ENCODE results near the gene FAM177A1. TPM values are rescaled to one million over a fixed set of nuclear protein-coding genes. Genes with fewer than 3 reads are reported as not detected.
A peak's percentile ranks its signal among the peaks of the same experiment; 100 is the strongest.

Gene FAM177A1
- total RNA-seq = 10 to 100 TPM; 12.6 to 83.1 (median 42.5) TPM
- polyA plus RNA-seq = 10 to 100 TPM; 29.9 to 85.9 (median 56.8) TPM
- long read RNA-seq, donor 1, partial matches to known transcripts = 66 of 93 reads
- long read RNA-seq, donor 1, other reads (novel, unspliced or antisense) = 18 of 93 reads
- long read RNA-seq, donor 2, partial matches to known transcripts = 24 of 50 reads
- long read RNA-seq, donor 2, other reads (novel, unspliced or antisense) = 24 of 50 reads
- long read RNA-seq, donor 3, partial matches to known transcripts = 69 of 138 reads
- long read RNA-seq, donor 3, other reads (novel, unspliced or antisense) = 57 of 138 reads
- long read RNA-seq, donor 4, transcript FAM177A1-202 (6 exons, 858 nt) = major isoform, 13 of 41 reads
- long read RNA-seq, donor 4, transcript FAM177A1-201 (5 exons, 2,927 nt) = minor isoform, 11 of 41 reads
- long read RNA-seq, donor 4, partial matches to known transcripts = 2 of 41 reads
- long read RNA-seq, donor 4, other reads (novel, unspliced or antisense) = 13 of 41 reads
- long read RNA-seq, donor 5, transcript FAM177A1-202 (6 exons, 858 nt) = minor isoform, 16 of 82 reads
- long read RNA-seq, donor 5, transcript FAM177A1-207 (2 exons, 540 nt) = minor isoform, 13 of 82 reads
- long read RNA-seq, donor 5, transcript FAM177A1-201 (5 exons, 2,927 nt) = major isoform, 36 of 82 reads
- long read RNA-seq, donor 5, partial matches to known transcripts = 4 of 82 reads
- long read RNA-seq, donor 5, other reads (novel, unspliced or antisense) = 13 of 82 reads
- long read RNA-seq, donor 6, transcript FAM177A1-202 (6 exons, 858 nt) = major isoform, 5 of 21 reads
- long read RNA-seq, donor 6, partial matches to known transcripts = 6 of 21 reads
- long read RNA-seq, donor 6, other reads (novel, unspliced or antisense) = 6 of 21 reads
- long read RNA-seq, donor 7, partial matches to known transcripts = 32 of 48 reads
- long read RNA-seq, donor 7, other reads (novel, unspliced or antisense) = 10 of 48 reads
- long read RNA-seq, donor 8, transcript FAM177A1-202 (6 exons, 858 nt) = major isoform, 8 of 96 reads
- long read RNA-seq, donor 8, partial matches to known transcripts = 56 of 96 reads
- long read RNA-seq, donor 8, other reads (novel, unspliced or antisense) = 29 of 96 reads
- long read RNA-seq, donor 9, transcript FAM177A1-202 (6 exons, 858 nt) = major isoform, 5 of 86 reads
- long read RNA-seq, donor 9, partial matches to known transcripts = 57 of 86 reads
- long read RNA-seq, donor 9, other reads (novel, unspliced or antisense) = 18 of 86 reads
- long read RNA-seq, donor 10, partial matches to known transcripts = 0 of 4 reads
- long read RNA-seq, donor 10, other reads (novel, unspliced or antisense) = 0 of 4 reads

GRCh38 chr14:35046048-35046750, at the start of gene FAM177A1:
TSS of gene FAM177A1 (plus strand) at chr14:35046272. CDS start at chr14:35046464, 192 bp downstream.
- WGBS, 4 donors = 0 to 33% (median 1%) methylated on average over 1 to 77 of the region's 77 CpGs
- peak; percentile 93 to 98 for TF ChIP-seq POLR2A (IDR thresholded peaks at IDR 0.05)
- TF ChIP-seq CTCF (IDR thresholded peaks at IDR 0.05) = peak in 2 of 6 experiments; percentile 5 to 25
- no peaks in the 10 kb centered on the region for H3K36me3 ChIP-seq (replicated peaks in 1 of 2)
- H3K27ac ChIP-seq = peak within 1 kb of the TSS; percentile 92 to 99 (median 98)
- H3K4me1 ChIP-seq (replicated peaks in 1 of 2) = peaks cover 23 to 29% of the 10 kb centered on the region in 2 donors
- intact Hi-C loops (cut with DNase I) = no loop called here
- peak within 1 kb of the TSS; percentile 69 to 96 (median 89) for H3K4me3 ChIP-seq
- H3K9me3 ChIP-seq (replicated peaks in 1 of 3) = no peaks in the 10 kb centered on the region
- peak; percentile 99 to 100 (median 99) for DNase-seq
- no peaks in the 10 kb centered on the region for H3K27me3 ChIP-seq

- 39 to 59% (median 51%) methylated on average over 3 of the region's 3 CpGs for WGBS, 4 donors
- H3K9me3 ChIP-seq (replicated peaks in 1 of 3) = no peaks in the 10 kb centered on the region
- intact Hi-C loops (cut with DNase I) = no loop called here
- H3K4me1 ChIP-seq (replicated peaks in 1 of 2) = no peaks in the 10 kb centered on the region
- H3K27me3 ChIP-seq = no peaks in the 10 kb centered on the region
- H3K4me3 ChIP-seq = no peak overlapping the region
- TF ChIP-seq CTCF (IDR thresholded peaks at IDR 0.05) (no peak), POLR2A (IDR thresholded peaks at IDR 0.05) (no peak)
- DNase-seq = no peak
- peaks cover 0 to 22% of the 10 kb centered on the region in 2 donors for H3K36me3 ChIP-seq (replicated peaks in 1 of 2)
- H3K27ac ChIP-seq = no peak overlapping the region
Measured at GRCh38 chr14:34997762-34998161, 48.3 kb upstream of the FAM177A1 start.

- 93 to 98% (median 95%) methylated on average over 3 of the region's 3 CpGs for WGBS, 4 donors
- no peak overlapping the region for H3K4me3 ChIP-seq
- no peaks in the 10 kb centered on the region for H3K4me1 ChIP-seq (replicated peaks in 1 of 2)
- H3K9me3 ChIP-seq (replicated peaks in 1 of 3) = no peaks in the 10 kb centered on the region
- H3K27me3 ChIP-seq = no peaks in the 10 kb centered on the region
- no peak for DNase-seq
- no peak for TF ChIP-seq POLR2A (IDR thresholded peaks at IDR 0.05)
- no peak for TF ChIP-seq CTCF (IDR thresholded peaks at IDR 0.05)
- intact Hi-C loops (cut with DNase I) = no loop called here
- no peak overlapping the region for H3K27ac ChIP-seq
- H3K36me3 ChIP-seq (replicated peaks in 1 of 2) = peaks cover 0 to 22% of the 10 kb centered on the region in 2 donors
Measured at GRCh38 chr14:34999500-34999899, 46.6 kb upstream of the FAM177A1 start.
